ENCODE measurements around the gene THSD7A.

Gene THSD7A

GRCh38 chr7:11750191-11750590, 81.8 kb downstream of the THSD7A start:
- no peak for DNase-seq

- DNase-seq: no peak
These were observed 82.4 kb downstream of the THSD7A start for GRCh38 chr7:11749629-11750028.

- no peak for DNase-seq
These were observed 83.1 kb downstream of the THSD7A start for GRCh38 chr7:11748884-11749283.

DNA sequence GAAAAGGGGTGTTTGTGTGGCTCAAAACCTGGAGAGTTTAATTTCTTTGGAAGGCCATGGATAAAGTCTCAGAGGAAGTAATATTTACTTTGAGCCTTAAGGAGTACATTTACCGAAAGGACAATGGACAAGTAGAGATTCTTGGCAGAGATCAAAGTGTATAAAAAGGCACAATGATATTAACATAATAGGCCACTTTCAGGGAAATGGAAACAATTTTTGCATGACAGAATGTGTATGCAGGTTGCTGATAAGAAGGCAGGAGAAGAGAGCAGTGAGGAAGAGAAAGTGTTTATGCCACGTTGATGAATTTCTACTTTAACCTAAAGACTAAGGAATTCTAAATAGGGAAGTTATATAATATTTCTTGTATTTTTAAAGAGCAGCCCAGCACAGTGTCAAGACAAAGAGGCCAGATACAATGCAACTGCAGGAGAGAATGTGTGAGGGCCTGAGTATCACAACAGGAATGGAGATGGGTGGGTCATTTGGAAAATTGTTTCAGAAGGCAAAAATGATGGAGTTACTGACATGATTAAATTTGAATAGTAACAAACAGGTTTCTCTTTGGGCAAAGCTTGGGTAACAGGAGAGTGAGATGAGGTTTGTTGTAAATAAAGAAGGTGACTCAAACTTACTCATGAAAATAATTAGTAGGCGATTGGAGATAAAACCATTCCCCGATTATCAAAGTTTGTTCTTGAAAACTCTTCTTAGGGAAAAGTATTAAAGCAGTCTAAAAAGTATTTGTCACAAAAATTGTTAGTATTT, 84.1 kb downstream of the THSD7A start:
- DNase-seq: no peak

DNA sequence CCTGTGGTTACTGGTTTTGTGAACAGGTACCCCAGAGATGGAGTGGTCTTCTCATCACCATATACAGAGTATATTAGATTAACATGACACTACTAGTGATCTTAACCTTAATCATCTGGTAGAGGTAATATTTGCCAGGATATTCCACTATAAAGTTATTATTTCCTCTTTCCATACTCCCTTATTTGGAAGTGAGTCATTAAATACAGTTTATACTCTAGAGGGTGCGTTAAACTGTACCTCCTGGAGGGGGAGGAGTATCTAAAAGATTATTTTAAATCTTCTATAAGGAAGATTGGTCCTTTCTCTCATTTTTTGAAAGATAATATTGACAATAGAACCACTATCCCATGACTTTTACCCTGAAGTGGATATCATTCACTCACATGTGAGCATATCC, 85.4 kb downstream of the THSD7A start:
- no peak for DNase-seq

DNA sequence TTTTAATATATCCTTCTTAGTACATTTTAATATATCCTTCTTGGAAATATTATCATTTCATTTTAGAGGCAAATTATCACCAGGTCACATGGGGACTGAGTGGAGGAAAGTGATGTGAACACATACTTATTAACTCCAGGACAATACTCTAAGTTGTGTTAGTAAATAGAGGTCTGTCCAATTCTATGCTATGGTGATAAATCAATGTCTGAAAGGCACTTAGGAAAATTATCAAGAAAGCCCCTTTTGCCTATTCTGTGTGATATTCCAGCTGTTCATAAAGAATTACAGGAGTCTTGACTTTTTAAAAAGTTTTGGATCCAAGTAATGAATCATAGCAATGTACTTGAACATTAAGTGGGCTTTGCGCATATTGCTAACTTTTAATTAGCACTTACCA, 88.5 kb downstream of the THSD7A start:
- DNase-seq: no peak

GRCh38 chr7:11743016-11743415, 89.0 kb downstream of the THSD7A start:
- DNase-seq: no peak

GRCh38 chr7:11742496-11742895, 89.5 kb downstream of the THSD7A start:
- DNase-seq: no peak

DNA sequence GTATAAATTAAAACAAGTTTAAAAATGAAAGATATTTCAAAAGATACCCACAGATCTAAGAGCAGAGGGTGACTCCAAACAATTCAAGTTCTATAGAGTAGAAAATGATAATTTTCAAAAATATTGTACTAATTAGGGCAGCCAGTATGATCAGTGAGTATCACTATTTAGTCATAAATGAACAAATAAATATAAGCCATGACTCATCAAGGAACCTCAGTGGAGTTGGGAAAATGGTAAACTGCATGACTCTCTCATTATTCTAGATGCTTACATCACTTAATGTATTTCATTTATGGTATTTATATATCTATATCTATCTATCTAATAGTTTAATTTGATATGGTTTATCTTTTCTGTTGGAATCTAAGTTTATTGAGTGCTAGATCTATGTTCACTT, 94.3 kb downstream of the THSD7A start:
- DNase-seq: no peak

DNA sequence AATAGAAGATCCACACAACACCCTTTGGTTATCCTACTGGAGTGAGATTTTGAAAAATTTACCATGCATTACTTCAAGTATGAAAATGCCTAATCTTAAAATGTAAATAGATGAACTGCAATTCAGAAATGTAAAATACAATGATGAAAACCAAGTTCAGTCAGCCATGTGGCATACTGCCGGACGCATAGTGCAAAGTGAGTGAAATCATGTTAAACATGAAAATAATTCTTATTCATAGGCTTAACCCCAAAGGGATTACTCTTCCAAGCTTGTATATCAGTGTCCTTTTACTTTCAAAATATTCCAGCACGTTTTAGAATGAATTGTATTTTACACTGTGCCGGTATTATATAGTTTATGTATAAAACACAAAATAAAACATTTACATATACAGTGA, 99.8 kb downstream of the THSD7A start:
- no peak for DNase-seq

- DNase-seq: no peak
These were observed 101.3 kb downstream of the THSD7A start for GRCh38 chr7:11730725-11731124.

- DNase-seq: no peak
These were observed 104.1 kb downstream of the THSD7A start for GRCh38 chr7:11727864-11728263.

GRCh38 chr7:11726794-11727155, 105.2 kb downstream of the THSD7A start:
- DNase-seq: no peak

DNA sequence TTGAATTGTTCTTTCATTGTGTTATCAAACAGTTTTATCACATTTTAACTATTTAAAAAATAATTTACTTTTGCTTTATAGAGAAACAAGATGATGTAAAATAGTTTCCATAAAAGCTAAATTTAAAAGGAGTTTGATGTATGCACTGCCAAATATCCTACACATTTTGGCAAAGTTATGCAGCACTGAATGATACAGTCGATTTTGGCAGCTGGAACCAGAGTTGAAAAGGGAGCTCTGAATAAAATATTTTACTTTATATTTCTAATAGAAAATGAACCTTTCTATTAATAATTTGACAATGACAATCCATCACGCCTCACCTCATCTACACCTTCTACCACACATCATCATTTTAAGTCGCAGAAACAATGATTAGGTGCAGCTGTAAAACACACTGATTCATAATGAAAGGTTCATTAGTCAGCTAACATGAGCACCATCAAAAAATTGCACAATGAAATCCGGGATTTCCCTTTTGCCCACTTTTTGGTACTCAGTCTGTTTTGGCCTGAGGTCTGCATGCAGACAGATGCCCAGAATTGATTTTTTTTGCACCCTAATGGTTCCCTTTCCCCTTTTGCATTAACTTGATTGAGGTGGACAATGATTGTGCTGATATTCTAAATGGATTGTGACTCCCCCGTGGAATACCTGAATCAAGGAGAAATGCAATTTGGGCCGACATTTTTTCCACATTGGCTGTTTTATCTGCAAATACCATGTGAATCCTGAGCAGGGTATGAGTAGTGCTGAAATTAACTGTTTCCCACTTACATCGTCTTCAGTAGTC, 105.8 kb downstream of the THSD7A start:
- DNase-seq: no peak

DNA sequence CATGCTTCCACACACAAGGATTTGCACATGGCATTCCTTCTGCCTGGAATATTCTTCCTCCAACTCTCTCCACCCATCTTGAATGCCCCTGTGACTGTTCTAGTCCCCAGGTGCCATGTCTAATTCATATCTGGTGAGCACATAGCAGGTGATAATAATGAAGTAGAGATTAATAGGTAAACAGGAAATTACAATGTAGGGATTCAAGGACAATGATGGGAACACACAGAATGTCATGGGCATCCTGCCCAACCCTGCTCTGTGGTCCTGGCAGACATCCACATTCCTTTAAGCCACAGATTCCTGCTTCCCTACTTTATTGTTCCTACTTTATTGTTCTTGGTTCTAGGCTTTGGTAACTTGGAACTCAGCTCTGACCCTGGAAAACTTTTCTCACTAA, 115.8 kb downstream of the THSD7A start:
- no peak for DNase-seq

DNA sequence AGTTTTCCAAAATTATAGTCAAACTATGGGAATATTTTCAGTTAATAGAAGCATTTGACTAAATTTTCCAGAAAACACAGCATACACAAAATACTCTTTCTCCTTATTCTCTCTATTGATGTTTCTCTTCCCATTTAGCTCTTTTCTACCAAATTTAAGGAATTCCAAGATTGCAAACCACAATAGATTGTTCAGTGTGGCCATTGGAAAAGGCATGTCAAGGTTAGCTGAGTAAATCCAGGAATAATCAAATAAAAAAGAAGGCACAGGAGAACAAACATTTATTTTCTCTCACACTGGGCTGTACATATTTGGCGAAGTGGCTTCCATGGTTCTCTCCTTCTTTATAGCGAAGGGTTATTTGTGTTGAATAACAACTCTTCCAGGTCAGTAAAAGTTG, 117.3 kb downstream of the THSD7A start:
- no peak for DNase-seq

DNA sequence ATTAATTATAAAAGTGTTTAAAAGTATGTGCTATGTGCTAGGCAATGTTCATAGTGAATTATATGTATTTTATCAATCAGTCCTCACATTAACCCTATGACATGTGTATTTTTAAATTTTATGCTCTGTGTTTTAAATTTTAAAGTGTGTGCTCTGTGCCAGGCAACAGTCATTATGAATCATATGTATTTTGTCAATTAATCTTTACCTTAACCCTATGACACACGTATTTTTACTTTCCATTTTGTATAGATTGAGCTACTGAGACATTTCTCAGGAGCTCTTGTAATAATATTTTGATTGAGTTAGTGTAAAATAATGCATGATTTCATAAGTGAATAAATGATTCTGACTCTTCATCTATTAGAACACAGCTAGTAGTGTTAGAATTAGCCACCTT, 117.8 kb downstream of the THSD7A start:
- DNase-seq: no peak

DNA sequence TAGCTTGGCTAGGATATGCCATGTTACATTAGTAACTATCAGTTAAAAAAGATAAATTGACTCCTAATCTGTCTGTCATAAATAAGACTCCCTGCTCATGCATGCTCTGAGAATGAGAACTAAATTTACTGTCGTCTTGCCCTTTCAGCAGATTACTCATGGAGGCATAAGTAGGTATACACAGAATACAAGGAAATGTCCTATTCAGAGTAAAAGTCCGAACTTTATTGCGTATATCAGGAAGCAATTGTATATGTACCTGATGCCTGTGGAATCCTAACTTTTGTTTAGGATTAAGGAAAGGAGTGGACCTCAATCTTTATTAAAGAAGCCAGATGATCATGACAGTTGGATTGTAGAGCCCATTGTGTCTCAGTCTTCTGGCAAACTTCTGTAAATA, 118.6 kb downstream of the THSD7A start:
- no peak for DNase-seq

- DNase-seq: no peak
These were observed 121.6 kb downstream of the THSD7A start for GRCh38 chr7:11710377-11710776.

DNA sequence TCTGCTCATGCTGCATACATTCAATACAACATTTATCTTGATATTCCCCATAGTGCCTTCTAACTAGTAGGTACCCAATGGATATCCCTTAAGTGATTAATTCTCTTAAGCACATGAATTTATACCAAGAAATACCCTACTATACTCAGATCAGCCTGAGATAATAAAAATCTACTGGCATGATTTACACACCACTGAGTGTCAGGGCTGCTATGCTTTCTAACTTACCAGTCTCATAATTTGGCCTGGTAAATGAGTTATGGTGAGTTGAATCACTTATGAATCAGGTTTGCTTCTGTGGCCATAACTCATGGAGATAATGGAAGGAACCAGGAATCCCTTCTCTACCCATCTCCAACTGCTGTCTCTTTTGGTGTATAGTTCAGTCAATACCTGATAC, 122.8 kb downstream of the THSD7A start:
- DNase-seq: no peak

- DNase-seq: no peak
These were observed 124.3 kb downstream of the THSD7A start for GRCh38 chr7:11707606-11708193.

- no peak for DNase-seq
These were observed 125.1 kb downstream of the THSD7A start for GRCh38 chr7:11706666-11707605.

GRCh38 chr7:11703829-11704228, 128.2 kb downstream of the THSD7A start:
- no peak for DNase-seq

All from Kasumi-1 (cell line).